CD4-positive, alpha-beta memory T cell (primary cell): ENCODE measurements around the gene HNRNPC. TPM values are rescaled to one million over a fixed set of nuclear protein-coding genes. Genes with fewer than 3 reads are reported as not detected.

Experiments used
- CTCF ChIA-PET: fragments of 350-600 bp; sonication (Branson Sonifier 250); formaldehyde crosslinking; loops from one replicate; lab custom pipeline; 2021; ENCODE audit warnings: inconsistent platforms; ENCODE audit not compliant: partially characterized antibody; lab: Charles Lee
- POLR2A ChIA-PET: fragments of 350-600 bp; sonication (Branson Sonifier 250); formaldehyde crosslinking; loops from one replicate; lab custom pipeline; 2021; ENCODE audit not compliant: partially characterized antibody; lab: Charles Lee
- DNase-seq, 5 donors: peaks; one replicate each; pipeline versions ENCODE4 v3.0.0 to v3.0.0-alpha.2; 2020 to 2022; ENCODE audit warnings: mixed read lengths in 1 of 5
- H3K27ac ChIP-seq: one replicate; pipeline ENCODE4 v1.7.0; 2013; ENCODE audit warnings: low read depth, low read length
- H3K27me3 ChIP-seq: 2 replicates; pipeline ENCODE4 v1.7.0; 2013; ENCODE audit warnings: mild to moderate bottlenecking, low read length, moderate library complexity; ENCODE audit not compliant: insufficient read depth
- H3K36me3 ChIP-seq: 2 replicates; pipeline ENCODE4 v1.7.0; 2013; ENCODE audit warnings: mild to moderate bottlenecking, low read length, moderate library complexity; ENCODE audit not compliant: insufficient read depth
- H3K4me1 ChIP-seq: 2 replicates; pipeline ENCODE4 v1.7.0; 2013; ENCODE audit warnings: mild to moderate bottlenecking, low read length, moderate library complexity; ENCODE audit not compliant: insufficient read depth
- H3K4me3 ChIP-seq, 2 donors: one replicate each; pipeline ENCODE4 v1.7.0; 2013; ENCODE audit warnings: low read length in 2 of 2, mild to moderate bottlenecking in 1 of 2
- H3K9me3 ChIP-seq, 2 donors: one replicate each; pipeline ENCODE4 v1.7.0; 2013; ENCODE audit warnings: low read length in 2 of 2, control low read depth in 1 of 2; ENCODE audit not compliant: control insufficient read depth in 1 of 2
- H3K27ac Mint-ChIP-seq, 7 donors: one replicate each; pipeline ENCODE4 v1.8.0; 2020 to 2021; ENCODE audit warnings: mixed read lengths in 7 of 7, mild to moderate bottlenecking in 6 of 7, inconsistent platforms in 3 of 7, moderate library complexity in 3 of 7
- H3K27me3 Mint-ChIP-seq, 2 donors: one replicate each; pipeline ENCODE4 v1.8.0; 2020 to 2021; ENCODE audit warnings: mixed read lengths in 2 of 2
- H3K36me3 Mint-ChIP-seq, 2 donors: one replicate each; pipeline ENCODE4 v1.8.0; 2020 to 2021; ENCODE audit warnings: mixed read lengths in 2 of 2, inconsistent platforms in 1 of 2, mild to moderate bottlenecking in 1 of 2
- H3K4me1 Mint-ChIP-seq, 4 donors: one replicate each; pipeline ENCODE4 v1.8.0; 2020 to 2021; ENCODE audit warnings: mixed read lengths in 4 of 4, mild to moderate bottlenecking in 1 of 4
- H3K4me3 Mint-ChIP-seq, 8 donors: one replicate each; pipeline ENCODE4 v1.8.0; 2020 to 2021; ENCODE audit warnings: mixed read lengths in 8 of 8, mild to moderate bottlenecking in 7 of 8, moderate library complexity in 6 of 8, inconsistent platforms in 3 of 8
- H3K9me3 Mint-ChIP-seq, 8 donors: one replicate each; pipeline ENCODE4 v1.8.0; 2020 to 2021; ENCODE audit warnings: mixed read lengths in 8 of 8, mild to moderate bottlenecking in 5 of 8, inconsistent platforms in 3 of 8, moderate library complexity in 1 of 8
- intact Hi-C: fragments of 100-400 bp; cut with micrococcal nuclease; formaldehyde crosslinking; loops from one replicate; pipeline ENCODE4 v1.15.1; 2023
- polyA plus RNA-seq, 2 donors: library from polyadenylated mRNA; unstranded; fragments of 300-500 nt; fragmentation: Illumina TruSeq; gene quantifications; one replicate each; pipeline ENCODE4 v1.2.3, GENCODE V29; 2021
- total RNA-seq, 2 experiments: library from RNA; stranded (reverse); gene quantifications; one replicate each; pipeline ENCODE4 v1.2.3, GENCODE V29; 2021

Gene HNRNPC
- total and polyA plus RNA-seq, 4 experiments from 2014 or later = 538 to 1,178 (median 622) TPM

DNA sequence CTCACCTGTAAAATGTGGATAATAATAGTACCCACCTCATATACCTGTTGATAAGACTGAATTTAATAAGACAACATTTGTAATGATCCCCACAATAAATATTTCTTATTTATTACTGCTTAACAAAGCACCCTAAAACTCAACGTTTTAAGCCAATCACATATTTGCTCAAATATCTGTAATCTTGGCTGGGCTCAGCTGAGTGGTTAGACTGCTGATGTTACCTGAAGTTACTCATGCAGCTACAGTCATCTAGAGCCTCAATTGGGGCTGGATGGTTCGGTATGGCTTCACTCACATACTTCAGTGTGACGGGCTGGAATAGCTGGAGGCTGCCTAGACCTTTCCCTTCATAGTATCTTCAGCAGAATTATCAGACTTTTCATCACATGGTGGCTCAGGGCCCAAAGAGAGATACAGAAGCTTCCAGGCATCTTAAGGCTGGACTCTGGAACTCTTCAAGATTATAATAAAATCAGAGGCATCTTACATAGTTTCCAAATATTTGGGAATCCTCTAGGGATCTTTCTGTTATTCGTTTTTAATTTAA lies 109.1 kb downstream of the HNRNPC start:
- H3K4me3 ChIP-seq = no peak overlapping the region
- ChIA-PET CTCF (no interaction called here), POLR2A (no interaction called here)
- Mint-ChIP-seq H3K27ac (no peak overlapping the region), H3K27me3 (peaks cover 16 to 36% of the 10 kb centered on the region in 2 donors), H3K9me3 (no peaks in the 10 kb centered on the region), H3K4me3 (no peak overlapping the region), H3K36me3 (no peaks in the 10 kb centered on the region), H3K4me1 (peaks cover 0 to 4% (median 0%) of the 10 kb centered on the region in 4 donors)
- no peaks in the 10 kb centered on the region for H3K36me3 ChIP-seq
- DNase-seq = no peak
- intact Hi-C loops = no loop called here
- no peaks in the 10 kb centered on the region for H3K9me3 ChIP-seq
- H3K27me3 ChIP-seq = peaks cover 3% of the 10 kb centered on the region
- no peaks in the 10 kb centered on the region for H3K4me1 ChIP-seq
- no peak overlapping the region for H3K27ac ChIP-seq

Other genes with a start within 250 kb of the HNRNPC start
- gene NDRG2, start 244.4 kb downstream of the HNRNPC start, total RNA-seq = 10 to 100 TPM; 31.9 to 32.4 TPM
- 10 to 100 TPM; 26.9 to 34.5 TPM for gene NDRG2, start 244.4 kb downstream of the HNRNPC start, polyA plus RNA-seq
- gene TPPP2, start 239.2 kb downstream of the HNRNPC start, total RNA-seq = not detected
- not detected for gene TPPP2, start 239.2 kb downstream of the HNRNPC start, polyA plus RNA-seq
- not detected for gene RNASE13, start 234.6 kb downstream of the HNRNPC start, total RNA-seq
- gene RNASE13, start 234.6 kb downstream of the HNRNPC start, polyA plus RNA-seq = not detected
- gene RNASE7, start 227.1 kb downstream of the HNRNPC start, total RNA-seq = not detected
- not detected for gene RNASE7, start 227.1 kb downstream of the HNRNPC start, polyA plus RNA-seq
- gene RNASE8, start 211.6 kb downstream of the HNRNPC start, total RNA-seq = not detected
- not detected for gene RNASE8, start 211.6 kb downstream of the HNRNPC start, polyA plus RNA-seq
- gene ARHGEF40, start 199.1 kb downstream of the HNRNPC start, total RNA-seq = under 1 TPM; 0.42 to 0.49 TPM
- under 1 TPM; 0.52 to 0.66 TPM for gene ARHGEF40, start 199.1 kb downstream of the HNRNPC start, polyA plus RNA-seq
- gene ZNF219, start 170.8 kb downstream of the HNRNPC start, total RNA-seq = 1 to 10 TPM; 7.6 to 8.0 TPM
- gene ZNF219, start 170.8 kb downstream of the HNRNPC start, polyA plus RNA-seq = 1 to 10 TPM in 1 of 2 donors, under 1 TPM in 1; 0.80 to 3.0 TPM
- not detected for gene TMEM253, start 168.4 kb downstream of the HNRNPC start, total RNA-seq
- gene TMEM253, start 168.4 kb downstream of the HNRNPC start, polyA plus RNA-seq = not detected
- not detected for gene OR5AU1, start 113.4 kb downstream of the HNRNPC start, total RNA-seq
- gene OR5AU1, start 113.4 kb downstream of the HNRNPC start, polyA plus RNA-seq = not detected
- gene RPGRIP1, start 10.6 kb upstream of the HNRNPC start, total RNA-seq = under 1 TPM in 1 of 2 experiments, not detected in 1; 0.47 TPM
- gene RPGRIP1, start 10.6 kb upstream of the HNRNPC start, polyA plus RNA-seq = not detected
- 10 to 100 TPM; 84.5 to 87.2 TPM for gene SUPT16H, start 114.6 kb upstream of the HNRNPC start, total RNA-seq
- 10 to 100 TPM; 60.6 to 84.5 TPM for gene SUPT16H, start 114.6 kb upstream of the HNRNPC start, polyA plus RNA-seq
- gene CHD8, start 186.7 kb upstream of the HNRNPC start, total RNA-seq = 100 to 1,000 TPM; 131 to 132 TPM
- 10 to 100 TPM in 1 of 2 donors, 1 to 10 TPM in 1; 10.0 to 38.4 TPM for gene CHD8, start 186.7 kb upstream of the HNRNPC start, polyA plus RNA-seq
- 10 to 100 TPM; 29.3 to 30.4 TPM for gene RAB2B, start 207.5 kb upstream of the HNRNPC start, total RNA-seq
- 10 to 100 TPM in 1 of 2 donors, 1 to 10 TPM in 1; 8.3 to 14.9 TPM for gene RAB2B, start 207.5 kb upstream of the HNRNPC start, polyA plus RNA-seq
- gene TOX4, start 207.8 kb upstream of the HNRNPC start, total RNA-seq = 10 to 100 TPM; 83.6 to 86.0 TPM
- gene TOX4, start 207.8 kb upstream of the HNRNPC start, polyA plus RNA-seq = 10 to 100 TPM; 81.8 to 86.2 TPM
- 10 to 100 TPM; 93.4 to 98.9 TPM for gene METTL3, start 241.9 kb upstream of the HNRNPC start, total RNA-seq
- gene METTL3, start 241.9 kb upstream of the HNRNPC start, polyA plus RNA-seq = 10 to 100 TPM; 20.1 to 27.7 TPM